ENCODE measurements around the gene FOXK1. TPM values are rescaled to one million over a fixed set of nuclear protein-coding genes. Genes with fewer than 3 reads are reported as not detected.
"Not testable (repeated sequence)": the region's sequence is repeated elsewhere in the genome, so short reads cannot be mapped to it uniquely, and the experiment has no call there.

The FOXK1 gene
- polyA plus RNA-seq, 1 experiment = 3.3 TPM

- ChIA-PET CTCF (interaction anchor here (1.6 kb wide), 1 partner anchor 9 kb away, joined by 3 read pairs; no protein-coding TSS in a partner anchor), POLR2A (interaction anchor here (0.6 kb wide), 1 partner anchor 1907 kb away, joined by 3 read pairs; no protein-coding TSS in a partner anchor)
- Histone ChIP-seq H3K27me3 (ENCODE audit: control insufficient read depth, insufficient read depth, low read length) (no peaks in the 10 kb centered on the region), H3K4me3 (ENCODE audit: low read depth, low read length) (no peak overlapping the region), H3K36me3 (ENCODE audit: control insufficient read depth, insufficient read depth, low read length) (no peaks in the 10 kb centered on the region)
- no peak for DNase-seq (ENCODE audit: low read depth)
- TF ChIP-seq CTCF (IDR thresholded peaks at IDR 0.05; ENCODE audit: insufficient read depth, low read depth, low read length) = no peak
Observed at GRCh38 chr7:4667776-4668509, 14.2 kb upstream of the FOXK1 start.

DNA sequence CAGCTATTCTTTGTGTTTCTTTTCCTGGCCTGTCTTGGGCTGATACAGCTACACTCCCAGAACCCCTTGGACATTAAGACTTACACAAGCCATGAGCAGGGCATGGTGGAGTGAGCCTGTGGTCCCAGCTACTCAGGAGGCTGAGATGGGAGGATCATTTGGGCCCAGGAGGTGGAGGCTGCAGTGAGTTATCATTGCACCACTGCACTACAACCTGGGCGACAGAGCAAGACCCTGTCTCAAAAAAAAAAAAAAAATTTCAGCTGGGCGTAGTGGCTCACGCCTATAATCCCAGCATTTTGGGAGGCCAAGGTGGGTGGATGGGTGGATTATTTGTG lies 13.6 kb upstream of the FOXK1 start:
- Histone ChIP-seq H3K36me3 (ENCODE audit: control insufficient read depth, insufficient read depth, low read length) (no peaks in the 10 kb centered on the region), H3K4me3 (ENCODE audit: low read depth, low read length) (no peak overlapping the region), H3K27me3 (ENCODE audit: control insufficient read depth, insufficient read depth, low read length) (no peaks in the 10 kb centered on the region)
- no peak for DNase-seq (ENCODE audit: low read depth)
- ChIA-PET CTCF (interaction anchor here (1.6 kb wide), 1 partner anchor 9 kb away, joined by 3 read pairs; no protein-coding TSS in a partner anchor), POLR2A (no interaction called here)
- TF ChIP-seq CTCF (IDR thresholded peaks at IDR 0.05; ENCODE audit: insufficient read depth, low read depth, low read length) = no peak

DNA sequence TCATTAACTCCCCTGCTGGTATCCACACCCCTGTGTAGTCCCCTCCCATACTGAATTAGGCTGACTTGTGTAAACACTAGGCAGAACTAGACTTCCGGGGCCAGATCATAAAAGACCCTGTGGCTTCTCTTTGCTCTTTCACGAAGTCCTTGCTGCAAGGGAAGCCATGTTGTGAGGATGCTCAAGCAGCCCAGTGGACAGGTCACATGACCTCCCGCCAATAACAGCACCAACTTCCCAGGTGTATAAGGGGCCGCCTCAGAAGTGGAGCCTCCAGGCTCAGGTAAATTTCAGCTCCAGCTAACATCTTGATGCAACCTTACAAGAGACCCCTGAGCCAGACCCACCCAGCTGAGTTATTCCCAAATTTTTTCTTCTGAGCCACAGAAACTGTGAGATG lies 11.3 kb upstream of the FOXK1 start:
- TF ChIP-seq CTCF (IDR thresholded peaks at IDR 0.05; ENCODE audit: insufficient read depth, low read depth, low read length) = no peak
- H3K4me3 ChIP-seq (ENCODE audit: low read depth, low read length) = no peak overlapping the region
- DNase-seq (ENCODE audit: low read depth) = no peak
- CTCF ChIA-PET = interaction anchor here (0.6 kb wide), 1 partner anchor 14 kb away, joined by 3 read pairs; no protein-coding TSS in a partner anchor
- POLR2A ChIA-PET = no interaction called here
- no peaks in the 10 kb centered on the region for H3K36me3 ChIP-seq (ENCODE audit: control insufficient read depth, insufficient read depth, low read length)
- no peaks in the 10 kb centered on the region for H3K27me3 ChIP-seq (ENCODE audit: control insufficient read depth, insufficient read depth, low read length)

GRCh38 chr7:4675771-4676367 lies 6.2 kb upstream of the FOXK1 start:
- no peak overlapping the region for H3K4me3 ChIP-seq (ENCODE audit: low read depth, low read length)
- H3K27me3 ChIP-seq (ENCODE audit: control insufficient read depth, insufficient read depth, low read length) = no peaks in the 10 kb centered on the region
- no peak for DNase-seq (ENCODE audit: low read depth)
- H3K36me3 ChIP-seq (ENCODE audit: control insufficient read depth, insufficient read depth, low read length) = no peaks in the 10 kb centered on the region
- no peak for TF ChIP-seq CTCF (IDR thresholded peaks at IDR 0.05; ENCODE audit: insufficient read depth, low read depth, low read length)
- ChIA-PET POLR2A (interaction anchor here (0.6 kb wide), 1 partner anchor 49 kb away, joined by 4 read pairs; no protein-coding TSS in a partner anchor), CTCF (interaction anchor here (0.6 kb wide), 2 partner anchors 20 to 64 kb away, joined by 3 read pairs; no protein-coding TSS in a partner anchor)

GRCh38 chr7:4677518-4677917 lies 4.6 kb upstream of the FOXK1 start:
- H3K27me3 ChIP-seq (ENCODE audit: control insufficient read depth, insufficient read depth, low read length); H3K36me3 ChIP-seq (ENCODE audit: control insufficient read depth, insufficient read depth, low read length); DNase-seq (ENCODE audit: low read depth); H3K4me3 ChIP-seq (ENCODE audit: low read depth, low read length); POLR2A ChIA-PET: not testable (repeated sequence)
- CTCF ChIA-PET = interaction anchor here (0.9 to 1.5 kb wide), 2 partner anchors 10 to 27 kb away, joined by 3 read pairs; no protein-coding TSS in a partner anchor
